Small intestine (tissue), 7 donors: Measurements from ENCODE around the gene CXCR5. TPM values are rescaled to one million over a fixed set of nuclear protein-coding genes. Genes with fewer than 3 reads are reported as not detected.

Source experiments
- DNase-seq, 2 donors: peaks; one replicate each; pipeline versions ENCODE4 v3.0.0 to v3.0.0-alpha.2; 2013
- FAIRE-seq: peaks from 2 replicates; lab custom pipeline; 2012; peaks lifted over from hg19 to GRCh38; lab: Jason Lieb, UNC
- H3K27ac ChIP-seq, 3 donors: one replicate each; pipeline ENCODE4 v1.5.1; 2013; ENCODE audit warnings: low read length in 2 of 3, mild to moderate bottlenecking in 2 of 3, control low read depth in 1 of 3, inconsistent platforms in 1 of 3, low read depth in 1 of 3, moderate library complexity in 1 of 3
- H3K27me3 ChIP-seq, 3 donors: one replicate each; pipeline ENCODE4 v1.6.1; 2013; ENCODE audit warnings: low read length in 3 of 3, inconsistent platforms in 1 of 3; ENCODE audit not compliant: control insufficient read depth in 3 of 3, insufficient read depth in 3 of 3
- H3K36me3 ChIP-seq, 3 donors: one replicate each; pipeline ENCODE4 v1.6.1; 2013; ENCODE audit warnings: low read length in 3 of 3, inconsistent platforms in 1 of 3, low read depth in 1 of 3, mild to moderate bottlenecking in 1 of 3, moderate library complexity in 1 of 3; ENCODE audit not compliant: control insufficient read depth in 3 of 3, insufficient read depth in 2 of 3
- H3K4me1 ChIP-seq, 3 donors: one replicate each; pipeline ENCODE4 v1.6.1; 2013; ENCODE audit warnings: low read length in 2 of 3, inconsistent platforms in 1 of 3, low read depth in 1 of 3, mild to moderate bottlenecking in 1 of 3, moderate library complexity in 1 of 3; ENCODE audit not compliant: control insufficient read depth in 3 of 3, insufficient read depth in 2 of 3
- H3K4me3 ChIP-seq, 3 donors: one replicate each; pipeline ENCODE4 v1.5.1; 2013; ENCODE audit warnings: low read length in 3 of 3, control low read depth in 1 of 3, inconsistent platforms in 1 of 3, low read depth in 1 of 3, mild to moderate bottlenecking in 1 of 3, moderate library complexity in 1 of 3
- H3K9me3 ChIP-seq, 2 donors: one replicate each; pipeline ENCODE4 v1.6.1; 2013; ENCODE audit warnings: low read depth in 1 of 2, low read length in 1 of 2; ENCODE audit not compliant: control insufficient read depth in 2 of 2, insufficient read depth in 1 of 2
- WGBS, 3 donors: extraction: QIAGEN DNeasy Blood & Tissue Kit; methylation state at CpG; one replicate each; pipeline ENCODE4 v1.1.7; 2013; 5-methylcytosine and 5-hydroxymethylcytosine counted together
- polyA plus RNA-seq, 4 donors: library from polyadenylated mRNA; stranded (reverse) in 3 of 4; unstranded in 1 of 4; fragments of 200-250 nt in 3 of 4; fragments of 120-200 nt in 1 of 4; gene quantifications; one replicate each; pipeline versions ENCODE4 v1.2.1 to v1.2.3, GENCODE V29; 2013
- donor health status: healthy with polysubstance abuse.
- donor health status: control.
- donor health status: control.
- donor health status: Bipolar disorder and iron deficiency.
- donor health status: healthy.

Gene CXCR5
- polyA plus RNA-seq, 4 donors = 0.15 to 0.61 (median 0.38) TPM

- 64 to 79% (median 68%) methylated on average over 6 to 8 of the region's 8 CpGs for WGBS, 3 donors
Measured at GRCh38 chr11:118939404-118939915, 55.8 kb downstream of the CXCR5 start.

GRCh38 chr11:118939953-118940598 is 56.4 kb downstream of the CXCR5 start:
- no peaks in the 10 kb centered on the region for H3K9me3 ChIP-seq
- H3K4me3 ChIP-seq = no peak overlapping the region
- no peak overlapping the region for H3K27ac ChIP-seq
- 46 to 57% (median 54%) methylated on average over 13 of the region's 13 CpGs for WGBS, 3 donors
- FAIRE-seq (no peak), DNase-seq (peak in 1 of 2 donors; percentile 44)
- no peaks in the 10 kb centered on the region for H3K36me3 ChIP-seq
- peaks cover 0 to 6% (median 0%) of the 10 kb centered on the region in 3 donors for H3K4me1 ChIP-seq
- no peaks in the 10 kb centered on the region for H3K27me3 ChIP-seq

More at GRCh38 chr11:118939404-118939915, 55.8 kb downstream of the CXCR5 start:
- Histone ChIP-seq H3K4me1 (peaks cover 0 to 6% (median 0%) of the 10 kb centered on the region in 3 donors), H3K9me3 (no peaks in the 10 kb centered on the region), H3K4me3 (no peak overlapping the region), H3K36me3 (no peaks in the 10 kb centered on the region), H3K27ac (no peak overlapping the region), H3K27me3 (no peaks in the 10 kb centered on the region)
- DNase-seq (no peak), FAIRE-seq (no peak)

GRCh38 chr11:118947091-118947490 is 63.4 kb downstream of the CXCR5 start:
- Histone ChIP-seq H3K27me3 (peaks cover 0 to 4% (median 0%) of the 10 kb centered on the region in 3 donors), H3K4me3 (no peak overlapping the region), H3K36me3 (no peaks in the 10 kb centered on the region), H3K27ac (no peak overlapping the region), H3K4me1 (no peaks in the 10 kb centered on the region), H3K9me3 (no peaks in the 10 kb centered on the region)
- FAIRE-seq (no peak), DNase-seq (no peak)
- WGBS, 3 donors = 6 to 21% (median 13%) methylated on average over 2 of the region's 2 CpGs

Other genes starting within 250 kb of the CXCR5 start
- 100 to 1,000 TPM in 1 of 4 donors, 10 to 100 TPM in 3; 14.6 to 102 (median 76.3) TPM for gene TREH, start 204.2 kb upstream of the CXCR5 start, polyA plus RNA-seq
- gene DDX6, start 92.7 kb upstream of the CXCR5 start, polyA plus RNA-seq = 10 to 100 TPM; 16.1 to 72.1 (median 22.2) TPM
- gene BCL9L, start 42.0 kb downstream of the CXCR5 start, polyA plus RNA-seq = 10 to 100 TPM; 11.6 to 29.6 (median 18.9) TPM
- gene UPK2, start 72.4 kb downstream of the CXCR5 start, polyA plus RNA-seq = under 1 TPM in 1 of 4 donors, not detected in 3; 0.04 TPM
- gene FOXR1, start 87.9 kb downstream of the CXCR5 start, polyA plus RNA-seq = not detected
- 10 to 100 TPM; 12.9 to 50.1 (median 28.6) TPM for gene CENATAC, start 114.2 kb downstream of the CXCR5 start, polyA plus RNA-seq
- gene RPS25, start 134.5 kb downstream of the CXCR5 start, polyA plus RNA-seq = 1,000 to 10,000 TPM; 1,156 to 2,444 (median 1,720) TPM
- gene TRAPPC4, start 134.9 kb downstream of the CXCR5 start, polyA plus RNA-seq = 100 to 1,000 TPM in 1 of 4 donors, 10 to 100 TPM in 3; 59.1 to 103 (median 79.7) TPM
- 100 to 1,000 TPM in 2 of 4 donors, 10 to 100 TPM in 2; 57.9 to 250 (median 96.9) TPM for gene SLC37A4, start 147.0 kb downstream of the CXCR5 start, polyA plus RNA-seq
- 100 to 1,000 TPM in 1 of 4 donors, 10 to 100 TPM in 3; 17.4 to 127 (median 53.3) TPM for gene HYOU1, start 173.3 kb downstream of the CXCR5 start, polyA plus RNA-seq
- gene VPS11, start 183.9 kb downstream of the CXCR5 start, polyA plus RNA-seq = 10 to 100 TPM; 26.0 to 56.4 (median 40.9) TPM
- gene HMBS, start 201.0 kb downstream of the CXCR5 start, polyA plus RNA-seq = 10 to 100 TPM; 18.4 to 45.3 (median 20.5) TPM
- 10 to 100 TPM; 10.8 to 51.2 (median 30.5) TPM for gene DPAGT1, start 218.0 kb downstream of the CXCR5 start, polyA plus RNA-seq
- gene C2CD2L, start 223.5 kb downstream of the CXCR5 start, polyA plus RNA-seq = 10 to 100 TPM; 14.9 to 21.7 (median 17.8) TPM
- 10 to 100 TPM; 12.3 to 37.5 (median 19.3) TPM for gene HINFP, start 237.7 kb downstream of the CXCR5 start, polyA plus RNA-seq